MCF 10A (cell line): Measurements from ENCODE around the gene LEPR. TPM values are rescaled to one million over a fixed set of nuclear protein-coding genes. Genes with fewer than 3 reads are reported as not detected.
A peak's percentile ranks its signal among the peaks of the same experiment; 100 is the strongest.

Experiments used
- BruUV-seq: library from RNA; stranded (reverse); fragments of 400-500 nt; replicated peaks from 2 replicates; lab custom pipeline; 2021; lab: Mats Ljungman, UMichigan
- CTCF ChIA-PET: fragments of 300-600 bp; sonication (Branson Sonifier 250); formaldehyde crosslinking; extraction: SDS; loops from one replicate; lab custom pipeline; 2021; ENCODE audit warnings: antibody characterized with exemption, inconsistent platforms; lab: Yijun Ruan, JAX
- POLR2A ChIA-PET: fragments of 300-600, 350-650 bp; sonication (Branson Sonifier 250); formaldehyde crosslinking; extraction: SDS; loops from one replicate; lab custom pipeline; 2020; ENCODE audit warnings: antibody characterized with exemption, inconsistent platforms; lab: Yijun Ruan, JAX
- DNase-seq: peaks from one replicate; pipeline ENCODE4 v3.0.0-alpha.2; 2018; ENCODE audit not compliant: unreplicated experiment
- H3K27ac Mint-ChIP-seq: one replicate; pipeline ENCODE4 v1.8.0; 2022; ENCODE audit warnings: mild to moderate bottlenecking, low read depth, mixed read lengths; ENCODE audit not compliant: unreplicated experiment
- H3K27me3 Mint-ChIP-seq: one replicate; pipeline ENCODE4 v1.8.0; 2022; ENCODE audit warnings: mixed read lengths; ENCODE audit not compliant: insufficient read depth, unreplicated experiment
- H3K36me3 Mint-ChIP-seq: one replicate; pipeline ENCODE4 v1.8.0; 2022; ENCODE audit warnings: mild to moderate bottlenecking, moderate library complexity, mixed read lengths; ENCODE audit not compliant: insufficient read depth, unreplicated experiment
- H3K4me1 Mint-ChIP-seq: one replicate; pipeline ENCODE4 v1.8.0; 2022; ENCODE audit warnings: mixed read lengths; ENCODE audit not compliant: insufficient read depth, unreplicated experiment
- H3K4me3 Mint-ChIP-seq: one replicate; pipeline ENCODE4 v1.8.0; 2022; ENCODE audit warnings: mild to moderate bottlenecking, moderate library complexity, mixed read lengths; ENCODE audit not compliant: unreplicated experiment
- H3K9me3 Mint-ChIP-seq: one replicate; pipeline ENCODE4 v1.8.0; 2022; ENCODE audit warnings: mixed read lengths; ENCODE audit not compliant: unreplicated experiment
- CTCF ChIP-seq: fragments of 200-600 bp; IDR thresholded peaks from one replicate; pipeline ENCODE4 v1.8.0; 2022; ENCODE audit warnings: antibody characterized with exemption, mild to moderate bottlenecking; ENCODE audit not compliant: unreplicated experiment
- intact Hi-C: fragments of 100-400 bp; cut with micrococcal nuclease; formaldehyde crosslinking; loops from 2 replicates; pipeline ENCODE4 v1.14.1; 2022
- total RNA-seq: library from RNA; stranded (reverse); gene quantifications from 2 replicates; pipeline ENCODE4 v1.2.3, GENCODE V29; 2022

Gene LEPR
- total RNA-seq, 1 experiment from 2014 or later, result 16.6 TPM

GRCh38 chr1:65429078-65429477 is 8.6 kb downstream of the LEPR start:
- no peak overlapping the region for H3K4me3 Mint-ChIP-seq
- BruUV-seq, result no TSS peak
- H3K27me3 Mint-ChIP-seq, result no peaks in the 10 kb centered on the region
- ChIA-PET POLR2A (interaction anchor here (0.6 to 11.4 kb wide), 7 partner anchors 8 to 424 kb away, joined by 3 to 144 read pairs (median 4); partner anchors contain the start of genes LEPR and LEPROT), CTCF (interaction anchor here (0.7 to 4.0 kb wide), 4 partner anchors 9 to 258 kb away, joined by 3 to 42 read pairs (median 4); partner anchors contain the start of genes LEPR and LEPROT)
- DNase-seq, result no peak
- peaks cover 76% of the 10 kb centered on the region for H3K36me3 Mint-ChIP-seq
- H3K9me3 Mint-ChIP-seq, result no peaks in the 10 kb centered on the region
- intact Hi-C loops, result loop anchor here (10.0 kb wide), 1 partner anchor 1506 kb away; no protein-coding TSS in a partner anchor
- H3K27ac Mint-ChIP-seq, result peak overlapping the region; percentile 93
- H3K4me1 Mint-ChIP-seq, result peaks cover 42% of the 10 kb centered on the region
- no peak for TF ChIP-seq CTCF

- no TSS peak for BruUV-seq
- CTCF ChIA-PET, result interaction anchor here (0.6 to 4.0 kb wide), 17 partner anchors 8 to 261 kb away, joined by 3 to 42 read pairs (median 4); partner anchors contain the start of genes LEPR and LEPROT
- H3K27me3 Mint-ChIP-seq, result no peaks in the 10 kb centered on the region
- peaks cover 81% of the 10 kb centered on the region for H3K36me3 Mint-ChIP-seq
- peak; percentile 94 for DNase-seq
- peaks cover 46% of the 10 kb centered on the region for H3K4me1 Mint-ChIP-seq
- POLR2A ChIA-PET, result interaction anchor here (0.6 to 11.4 kb wide), 7 partner anchors 9 to 258 kb away, joined by 4 to 144 read pairs (median 7); partner anchors contain the start of genes DNAJC6, LEPR and LEPROT
- H3K4me3 Mint-ChIP-seq, result peak overlapping the region; percentile 76
- peak overlapping the region; percentile 93 for H3K27ac Mint-ChIP-seq
- intact Hi-C loops, result loop anchor here (5.0 to 10.0 kb wide), 3 partner anchors 193 to 1505 kb away; no protein-coding TSS in a partner anchor
- no peak for TF ChIP-seq CTCF
- H3K9me3 Mint-ChIP-seq, result no peaks in the 10 kb centered on the region
Observed at GRCh38 chr1:65429806-65430205, 9.3 kb downstream of the LEPR start.

DNA sequence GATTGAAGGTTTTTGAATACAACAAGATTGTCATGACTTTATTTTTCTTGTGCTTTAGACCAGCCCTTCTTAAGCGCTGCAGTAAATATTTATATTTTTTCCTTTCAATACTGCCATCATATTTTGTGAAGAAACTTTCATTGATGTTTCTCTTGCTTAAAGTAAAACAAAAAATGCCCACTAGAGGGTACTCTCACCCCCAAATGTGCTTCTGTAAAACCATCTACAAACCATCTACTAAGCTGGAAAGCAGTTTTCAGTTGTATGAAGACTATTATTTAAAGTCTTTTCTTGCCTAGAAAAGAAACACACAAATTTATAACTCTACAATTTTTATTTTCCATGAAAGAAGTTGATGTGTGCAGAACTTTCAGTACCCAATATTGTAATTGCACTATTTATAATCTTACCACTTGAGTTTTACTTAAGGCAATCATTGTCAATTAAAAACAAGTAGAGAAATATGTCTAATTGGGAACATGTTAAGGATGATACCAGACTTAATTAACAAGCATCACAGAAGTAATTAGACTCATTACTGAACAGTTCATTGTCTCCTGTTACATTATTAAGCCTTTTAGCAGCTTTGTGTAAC is 10.7 kb downstream of the LEPR start:
- peak; percentile 60 for DNase-seq
- CTCF ChIA-PET, result interaction anchor here (0.6 to 4.0 kb wide), 24 partner anchors 9 to 1039 kb away, joined by 3 to 42 read pairs (median 4); no protein-coding TSS in a partner anchor

More for the DNA sequence above, 10.7 kb downstream of the LEPR start:
- Mint-ChIP-seq H3K4me3 (peak overlapping the region; percentile 76), H3K27me3 (no peaks in the 10 kb centered on the region), H3K27ac (peak overlapping the region; percentile 93), H3K9me3 (no peaks in the 10 kb centered on the region), H3K36me3 (peaks cover 85% of the 10 kb centered on the region), H3K4me1 (peaks cover 44% of the 10 kb centered on the region)
- intact Hi-C loops, result loop anchor here (1.0 to 10.0 kb wide), 3 partner anchors 194 to 256 kb away; no protein-coding TSS in a partner anchor
- POLR2A ChIA-PET, result interaction anchor here (0.9 to 11.4 kb wide), 4 partner anchors 11 to 257 kb away, joined by 3 to 144 read pairs (median 6); partner anchors contain the start of genes LEPR and LEPROT
- peak; percentile 44 for TF ChIP-seq CTCF
- BruUV-seq, result no TSS peak
